Right ventricle myocardium inferior (tissue), 1 donor: ENCODE data around the gene C1QC. TPM values are rescaled to one million over a fixed set of nuclear protein-coding genes. Genes with fewer than 3 reads are reported as not detected.

Experiments used
- ATAC-seq: fragments of 200-7000 bp; cut with Tn5 transposase; one replicate; pipeline ENCODE4 v1.9.1; 2020; ENCODE audit warnings: mild to moderate bottlenecking, moderate library complexity
- DNase-seq: peaks from one replicate; pipeline ENCODE4 v3.0.0; 2021; ENCODE audit errors: missing footprints
- intact Hi-C: fragments of 100-400 bp; cut with DNase I; formaldehyde crosslinking; loops from one replicate; pipeline ENCODE4 v1.11.0; 2022
- long read RNA-seq: library from polyadenylated mRNA; unstranded; transcript quantifications from one replicate; pipeline ENCODE4 v2.0.0, GENCODE V29; 2021
- total RNA-seq: library from RNA; stranded (reverse); fragmentation: NEBNext Ultra II Directional; extraction: Animal tissue kit (Norgen Biotek cat#: 25700); gene quantifications from one replicate; pipeline ENCODE4 v1.2.1, GENCODE V29; 2021
- donor health status: DM: no; HTN: yes; CAD: no; lungs with severe emphysema.

The C1QC gene
- total RNA-seq, result 140 TPM
- long read RNA-seq, transcript C1QC-203 (3 exons, 1,163 nt), result major isoform, 44 of 53 reads
- long read RNA-seq, partial matches to known transcripts, result 3 of 53 reads
- long read RNA-seq, other reads (novel, unspliced or antisense), result 1 of 53 reads

- ATAC-seq, result peak; percentile 55
- intact Hi-C loops, result loop anchor here (5.0 to 10.0 kb wide), 2 partner anchors 116 to 539 kb away; no protein-coding TSS in a partner anchor
- no peak for DNase-seq
These were observed at the start of gene C1QC for GRCh38 chr1:22643381-22643780. C1QC (plus strand) TSS chr1:22643633; CDS start chr1:22644024, 391 bp downstream.

DNA sequence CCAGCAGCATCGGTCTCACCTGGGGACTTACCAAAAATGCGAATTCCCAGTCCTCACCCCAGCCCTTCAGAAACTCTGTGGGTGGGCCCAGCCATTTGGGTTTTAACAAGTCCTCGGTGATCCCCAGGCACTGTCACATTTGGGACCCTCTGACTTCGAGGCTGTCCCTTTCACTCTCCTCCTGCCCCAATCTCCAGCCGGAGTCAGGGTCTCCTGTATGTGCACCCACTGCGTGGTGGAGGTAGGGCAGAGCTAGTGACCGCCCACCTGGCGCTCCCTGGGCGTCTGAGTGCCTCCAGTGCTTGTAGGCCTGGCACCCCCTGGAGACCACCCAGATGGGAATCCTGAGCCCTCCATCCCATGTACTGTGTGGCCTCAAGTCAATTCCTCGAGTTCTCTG lies 49.0 kb upstream of the C1QC start:
- ATAC-seq (no peak), DNase-seq (no peak)
- intact Hi-C loops, result no loop called here

- intact Hi-C loops, result no loop called here
- ATAC-seq (no peak), DNase-seq (no peak)
These were observed 48.3 kb upstream of the C1QC start for GRCh38 chr1:22595108-22595507.

DNA sequence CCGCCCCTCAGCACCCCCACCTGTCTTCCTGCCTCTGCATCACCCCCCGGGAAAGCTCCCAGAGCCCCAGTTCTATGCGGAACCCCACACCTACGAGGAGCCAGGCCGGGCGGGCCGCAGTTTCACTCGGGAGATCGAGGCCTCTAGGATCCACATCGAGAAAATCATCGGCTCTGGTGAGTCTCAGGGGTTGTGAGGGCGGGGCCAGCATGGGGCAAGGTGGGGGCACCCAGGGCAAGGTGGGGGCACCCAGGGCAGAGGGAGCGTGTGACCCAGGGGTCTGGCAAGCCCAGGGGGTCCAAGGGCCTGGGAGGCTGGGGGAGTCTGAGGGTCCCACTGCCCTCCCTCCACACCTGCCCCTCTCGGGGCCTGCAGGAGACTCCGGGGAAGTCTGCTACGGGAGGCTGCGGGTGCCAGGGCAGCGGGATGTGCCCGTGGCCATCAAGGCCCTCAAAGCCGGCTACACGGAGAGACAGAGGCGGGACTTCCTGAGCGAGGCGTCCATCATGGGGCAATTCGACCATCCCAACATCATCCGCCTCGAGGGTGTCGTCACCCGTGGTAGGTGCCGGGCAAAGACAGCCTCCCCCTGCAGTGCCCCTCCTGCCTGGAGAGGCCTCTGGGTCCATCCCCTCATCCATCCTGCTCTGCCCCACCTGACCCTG lies 46.0 kb upstream of the C1QC start:
- intact Hi-C loops, result no loop called here
- DNase-seq, result no peak
- no peak for ATAC-seq

- DNase-seq, result no peak
- intact Hi-C loops, result no loop called here
- ATAC-seq, result no peak
These were observed 45.4 kb upstream of the C1QC start for GRCh38 chr1:22597996-22598395.

DNA sequence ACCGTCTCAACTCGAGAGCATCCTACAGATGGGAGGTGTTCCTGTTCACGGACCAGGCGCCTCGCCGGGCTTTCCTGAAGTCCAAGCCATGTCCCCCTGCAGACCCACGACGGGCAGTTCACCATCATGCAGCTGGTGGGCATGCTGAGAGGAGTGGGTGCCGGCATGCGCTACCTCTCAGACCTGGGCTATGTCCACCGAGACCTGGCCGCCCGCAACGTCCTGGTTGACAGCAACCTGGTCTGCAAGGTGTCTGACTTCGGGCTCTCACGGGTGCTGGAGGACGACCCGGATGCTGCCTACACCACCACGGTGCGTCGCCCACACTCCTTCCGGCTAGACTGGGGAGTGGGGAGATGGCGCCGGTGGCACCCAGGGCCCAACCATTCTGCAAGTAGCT lies 44.7 kb upstream of the C1QC start:
- DNase-seq (no peak), ATAC-seq (no peak)
- intact Hi-C loops, result no loop called here

GRCh38 chr1:22600071-22600816 lies 43.2 kb upstream of the C1QC start:
- DNase-seq, result no peak
- ATAC-seq, result no peak
- intact Hi-C loops, result no loop called here

DNA sequence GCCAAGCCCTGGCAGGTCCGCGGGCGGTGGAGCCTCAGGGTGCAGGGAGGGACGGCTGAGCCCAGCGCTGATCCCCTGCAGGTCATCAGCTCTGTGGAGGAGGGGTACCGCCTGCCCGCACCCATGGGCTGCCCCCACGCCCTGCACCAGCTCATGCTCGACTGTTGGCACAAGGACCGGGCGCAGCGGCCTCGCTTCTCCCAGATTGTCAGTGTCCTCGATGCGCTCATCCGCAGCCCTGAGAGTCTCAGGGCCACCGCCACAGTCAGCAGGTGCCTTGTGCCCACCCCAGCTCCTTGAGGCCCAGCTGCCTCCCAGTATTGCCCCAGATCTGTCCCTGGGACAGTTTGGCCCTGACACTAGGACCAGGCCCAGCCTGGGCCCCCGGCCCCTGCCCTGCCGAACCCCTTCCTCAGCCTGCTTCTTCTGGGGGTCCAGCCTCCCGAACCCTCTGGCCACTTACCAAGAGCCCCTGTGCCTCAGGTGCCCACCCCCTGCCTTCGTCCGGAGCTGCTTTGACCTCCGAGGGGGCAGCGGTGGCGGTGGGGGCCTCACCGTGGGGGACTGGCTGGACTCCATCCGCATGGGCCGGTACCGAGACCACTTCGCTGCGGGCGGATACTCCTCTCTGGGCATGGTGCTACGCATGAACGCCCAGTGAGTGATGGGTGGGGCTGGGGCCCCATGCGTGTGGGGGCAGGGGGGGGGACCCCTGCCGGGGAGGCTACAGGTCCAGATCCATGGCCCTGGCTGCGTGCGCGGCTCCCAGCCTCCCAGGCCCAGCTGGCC lies 42.4 kb upstream of the C1QC start:
- DNase-seq, result no peak
- no peak for ATAC-seq
- intact Hi-C loops, result no loop called here

GRCh38 chr1:22601610-22602009 lies 41.8 kb upstream of the C1QC start:
- no peak for DNase-seq
- no peak for ATAC-seq

GRCh38 chr1:22602060-22602740 lies 41.2 kb upstream of the C1QC start:
- intact Hi-C loops, result no loop called here
- no peak for ATAC-seq
- no peak for DNase-seq

More at GRCh38 chr1:22601610-22602009, 41.8 kb upstream of the C1QC start:
- intact Hi-C loops, result no loop called here

DNA sequence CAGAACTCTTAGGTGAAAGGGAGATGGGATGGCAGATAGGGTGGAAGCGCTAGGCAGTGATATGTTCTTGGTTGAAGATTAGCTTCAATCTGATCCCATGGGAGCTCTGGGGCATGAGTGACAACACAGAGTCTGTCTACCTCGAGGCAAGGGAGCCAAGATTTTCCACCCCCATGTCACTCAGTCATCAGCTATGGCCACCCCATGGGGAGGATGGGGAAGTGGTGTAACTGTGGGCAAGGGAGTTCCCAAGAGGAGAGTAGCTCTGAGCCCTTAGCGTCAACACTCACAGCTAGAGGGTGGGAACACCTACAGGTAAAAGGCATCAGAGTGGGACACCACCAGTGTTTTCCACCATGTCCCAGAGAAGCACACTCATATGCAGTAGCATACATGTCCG lies 37.3 kb upstream of the C1QC start:
- DNase-seq (no peak), ATAC-seq (no peak)
- intact Hi-C loops, result no loop called here

GRCh38 chr1:22607154-22607553 lies 36.3 kb upstream of the C1QC start:
- intact Hi-C loops, result no loop called here
- ATAC-seq (no peak), DNase-seq (no peak)

DNA sequence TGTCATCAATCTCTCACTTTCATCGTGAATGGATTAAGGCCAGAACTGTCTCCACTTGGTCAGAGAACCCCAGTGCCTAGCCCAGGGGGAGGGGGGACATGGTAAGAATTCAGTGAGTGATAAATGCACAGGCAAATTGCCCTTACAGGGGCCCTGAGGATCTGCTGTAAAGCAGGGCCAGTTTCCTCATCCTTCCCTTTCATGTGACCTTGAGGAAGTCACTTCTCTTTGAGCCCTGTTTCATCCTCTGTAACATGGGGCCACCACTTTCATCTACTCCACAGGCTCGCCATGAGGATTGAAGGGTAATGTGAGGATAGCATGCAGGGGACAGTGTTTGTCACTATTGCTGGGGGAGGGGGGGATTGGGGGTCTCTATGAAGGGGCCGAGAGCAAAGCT lies 35.1 kb upstream of the C1QC start:
- intact Hi-C loops, result no loop called here
- no peak for ATAC-seq

DNA sequence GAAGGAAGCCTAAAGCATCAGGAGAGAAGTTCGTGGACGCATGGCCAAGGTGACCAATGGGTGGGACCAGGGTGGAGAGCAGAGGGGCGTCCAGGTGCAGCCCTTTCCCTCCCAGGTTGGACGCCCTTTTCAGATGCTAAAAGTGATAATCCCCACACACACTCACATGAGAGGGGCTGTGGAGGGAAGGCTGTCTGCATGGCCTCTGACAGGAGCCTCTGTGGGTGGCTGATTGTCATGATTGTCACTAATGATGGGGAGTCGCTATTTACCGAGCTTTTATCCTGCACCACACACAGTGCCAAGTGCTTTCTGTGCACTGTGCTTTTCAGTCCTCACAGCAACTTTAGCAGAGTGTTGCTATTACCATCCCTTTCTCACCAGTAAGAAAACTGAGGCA lies 34.1 kb upstream of the C1QC start:
- ATAC-seq (no peak), DNase-seq (no peak)
- intact Hi-C loops, result no loop called here

More for the DNA sequence above, 35.1 kb upstream of the C1QC start:
- DNase-seq, result no peak

DNA sequence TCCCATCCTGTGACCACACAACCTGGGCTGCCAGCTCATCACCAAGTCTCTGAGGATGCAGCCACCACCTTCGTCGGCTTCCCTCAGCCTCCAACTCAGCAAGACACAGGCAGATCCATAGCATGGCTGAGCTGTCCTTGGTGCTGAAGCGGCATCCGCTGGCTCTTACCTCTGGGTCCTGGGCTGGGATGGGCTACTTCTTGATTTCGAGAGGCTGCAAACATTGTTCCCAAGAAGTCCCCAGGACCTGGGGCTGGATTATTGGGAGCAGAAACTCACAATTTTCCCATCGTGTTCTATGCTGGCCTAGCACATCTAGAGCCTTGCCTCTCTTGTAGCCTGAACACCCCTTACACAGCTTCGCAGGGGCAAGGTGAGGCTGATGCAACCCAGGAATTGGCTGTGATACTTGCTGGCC lies 31.9 kb upstream of the C1QC start:
- no peak for ATAC-seq
- no peak for DNase-seq

DNA sequence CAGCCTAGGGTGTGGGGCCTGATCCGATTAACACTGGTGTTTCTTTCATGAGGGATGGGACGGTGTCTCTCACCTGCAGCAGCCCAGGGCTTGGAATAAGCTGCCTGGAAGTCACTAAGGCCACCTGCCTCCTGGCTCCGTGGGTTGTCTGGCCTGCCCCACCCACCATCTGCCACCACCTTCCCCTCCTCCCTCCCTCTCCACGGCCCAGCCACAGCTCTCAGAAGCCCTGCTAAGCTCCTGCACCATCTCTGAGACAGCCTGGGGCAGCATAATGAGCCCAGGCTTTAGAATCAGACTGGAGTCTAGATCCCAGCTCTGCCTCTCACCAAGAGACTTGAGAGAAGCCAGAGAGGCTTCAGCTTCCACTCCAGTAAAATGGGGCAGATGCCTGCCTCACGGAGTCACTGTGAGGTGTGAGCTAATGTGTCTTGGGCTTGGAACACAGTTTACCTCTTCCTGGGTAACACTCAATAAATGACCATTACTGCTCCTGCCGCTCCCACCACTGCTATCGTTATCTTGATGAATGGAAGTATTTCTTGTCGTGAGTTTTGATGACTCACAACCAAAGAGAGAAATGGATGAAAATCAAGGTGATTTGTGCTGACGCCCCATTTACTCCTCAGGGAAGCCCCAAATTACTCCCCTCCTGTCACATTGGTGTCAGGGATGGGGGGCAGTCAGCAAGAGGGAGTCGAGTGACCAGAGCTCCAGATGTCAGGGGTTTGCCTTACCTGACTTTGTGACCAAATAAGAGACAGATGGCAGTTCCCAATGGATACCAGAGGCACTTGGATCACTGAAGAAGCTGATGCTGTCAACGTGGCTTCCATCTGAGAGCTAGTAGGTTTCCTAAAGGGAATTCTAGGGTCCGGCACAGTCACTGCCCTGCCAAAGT lies 30.5 kb upstream of the C1QC start:
- intact Hi-C loops, result no loop called here
- ATAC-seq (no peak), DNase-seq (no peak)

More for the DNA sequence above, 31.9 kb upstream of the C1QC start:
- intact Hi-C loops, result no loop called here

- ATAC-seq (no peak), DNase-seq (peak; percentile 13)
- intact Hi-C loops, result no loop called here
These were observed 29.9 kb upstream of the C1QC start for GRCh38 chr1:22613572-22613918.

GRCh38 chr1:22613951-22614350 lies 29.5 kb upstream of the C1QC start:
- intact Hi-C loops, result no loop called here
- ATAC-seq, result no peak
- DNase-seq, result peak; percentile 34
